DMS153 treated with DMSO at 0.1 percent for 48 hours (cell line): ENCODE data around the gene EMC9.

Source experiments
- DNase-seq: peaks from one replicate; lab custom pipeline; 2025; ENCODE audit not compliant: unreplicated experiment; lab: John Stamatoyannopoulos, UW

Gene EMC9

DNA sequence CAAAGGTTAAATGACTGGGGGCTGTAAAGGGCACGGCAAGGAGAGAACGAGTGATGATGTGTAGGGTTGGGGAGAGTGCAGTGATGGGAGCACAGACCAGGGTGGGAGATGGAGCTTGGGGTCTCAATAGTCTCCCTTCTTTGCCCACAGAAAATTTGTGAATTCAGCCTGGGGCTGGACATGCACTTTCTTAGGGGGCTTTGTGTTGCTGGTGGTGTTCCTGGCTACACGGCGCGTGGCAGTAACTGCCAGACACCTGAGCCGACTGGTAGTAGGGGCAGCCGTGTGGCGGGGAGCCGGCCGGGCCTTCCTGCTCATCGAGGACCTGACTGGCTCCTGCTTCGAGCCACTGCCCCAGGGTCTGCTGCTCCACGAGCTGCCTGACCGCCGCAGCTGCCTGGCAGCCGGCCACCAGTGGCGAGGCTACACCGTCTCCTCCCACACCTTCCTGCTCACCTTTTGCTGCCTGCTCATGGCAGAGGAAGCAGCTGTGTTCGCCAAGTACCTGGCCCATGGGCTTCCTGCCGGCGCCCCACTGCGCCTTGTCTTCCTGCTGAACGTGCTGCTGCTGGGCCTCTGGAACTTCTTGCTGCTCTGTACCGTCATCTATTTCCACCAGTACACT lies 9.2 kb downstream of the EMC9 start:
- DNase-seq: peak; percentile 62

DNA sequence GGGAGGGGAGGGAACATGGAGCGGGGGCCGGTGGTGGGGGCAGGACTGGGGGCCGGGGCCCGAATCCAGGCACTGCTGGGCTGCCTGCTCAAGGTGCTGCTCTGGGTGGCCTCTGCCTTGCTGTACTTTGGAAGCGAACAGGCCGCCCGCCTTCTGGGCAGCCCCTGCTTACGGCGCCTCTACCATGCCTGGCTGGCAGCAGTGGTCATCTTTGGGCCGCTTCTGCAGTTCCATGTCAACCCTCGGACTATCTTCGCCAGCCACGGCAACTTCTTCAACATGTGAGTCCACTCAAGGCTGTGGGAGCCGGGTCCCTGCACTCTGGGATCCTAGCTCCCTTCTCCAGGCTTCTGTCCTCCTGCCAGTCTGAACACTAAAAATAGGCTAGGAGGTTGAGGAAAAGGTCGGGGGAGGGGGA lies 9.8 kb downstream of the EMC9 start:
- DNase-seq: no peak

DNA sequence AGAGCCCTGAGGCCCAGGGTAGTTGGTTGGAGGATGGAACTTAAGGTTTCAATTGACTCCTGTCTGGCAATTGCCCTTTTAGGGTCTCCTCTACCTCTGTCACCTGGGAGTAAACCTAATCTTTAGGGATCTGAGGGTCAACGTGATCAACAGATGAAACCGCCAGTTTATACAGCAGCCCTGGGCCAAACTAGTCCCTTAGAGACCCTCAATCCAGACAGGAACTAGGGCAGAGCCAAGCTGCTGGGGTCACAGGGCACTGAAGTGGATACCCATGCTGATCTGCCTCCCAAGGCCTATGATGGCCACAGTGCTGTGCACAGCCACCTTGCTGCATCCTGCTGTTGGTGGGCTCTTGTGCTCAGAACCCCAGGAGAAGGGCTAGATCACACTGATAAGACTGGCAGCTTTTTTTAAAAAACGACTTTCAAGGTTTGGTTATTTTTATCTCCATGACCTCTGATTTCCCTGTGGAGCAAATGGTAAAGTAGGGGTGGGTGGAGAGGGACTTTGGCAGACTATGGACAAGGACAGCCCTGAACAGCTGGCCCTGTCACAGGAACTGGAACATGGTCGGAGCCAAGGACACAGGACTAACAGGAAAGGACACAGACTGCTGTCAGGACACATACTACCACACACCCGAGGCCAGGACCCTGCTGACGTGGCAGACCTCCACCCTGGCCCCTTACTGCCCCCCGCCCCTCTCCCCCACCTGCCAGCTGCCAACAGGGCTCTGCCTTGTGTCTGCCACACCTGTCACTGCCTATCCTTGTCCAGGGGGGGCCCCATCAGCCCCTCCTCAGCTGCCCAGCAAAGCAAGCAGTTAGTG lies 10.5 kb downstream of the EMC9 start:
- no peak for DNase-seq

DNA sequence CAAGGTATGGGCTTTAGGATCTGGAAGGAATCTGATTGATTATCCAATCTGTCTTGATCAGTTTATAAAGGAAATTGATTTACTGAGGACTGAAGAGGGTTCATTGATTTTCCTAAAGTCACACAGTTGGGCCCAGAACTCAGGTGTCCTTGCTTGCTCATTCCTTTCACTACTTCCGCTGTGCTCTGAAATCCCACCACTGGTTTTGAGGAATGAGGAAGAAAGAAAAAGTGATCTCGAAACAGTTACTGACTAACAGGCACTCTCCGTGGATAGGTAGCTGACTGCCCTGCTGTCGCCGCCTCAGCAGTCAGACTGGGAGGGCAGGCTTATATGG lies 11.0 kb downstream of the EMC9 start, which contains the start of gene FITM1:
Gene FITM1, plus strand, starts transcription at position 280 of the 337 bp plus-strand sequence. CDS start 905 bp downstream, outside the sequence.
- DNase-seq: no peak

DNA sequence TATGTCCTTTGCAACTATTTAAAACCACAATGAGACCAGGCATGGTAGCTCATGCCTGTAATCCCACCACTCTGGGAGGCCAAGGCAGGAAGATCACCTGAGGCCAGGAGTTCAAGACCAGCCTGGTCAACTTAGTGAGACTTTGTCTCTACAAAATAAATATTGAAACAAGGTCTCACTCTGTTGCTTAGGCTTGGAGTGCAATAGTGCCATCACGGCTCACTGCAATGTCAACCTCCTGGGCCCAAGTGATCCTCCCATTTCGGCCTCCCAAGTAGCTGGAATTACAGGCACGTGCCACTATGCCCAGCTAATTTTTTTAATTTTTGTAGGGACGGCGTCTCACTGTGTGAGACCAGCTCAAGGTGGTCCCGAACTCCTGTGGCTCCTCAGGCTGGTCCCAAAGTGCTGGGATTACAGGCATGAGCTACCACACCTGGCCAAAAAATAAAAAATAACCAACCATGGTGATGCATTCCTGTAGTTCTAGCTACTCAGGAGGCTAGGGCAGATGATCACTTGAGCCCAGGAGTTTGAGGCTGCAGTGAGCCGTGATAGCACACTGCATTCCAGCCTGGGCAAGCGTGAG lies 11.9 kb downstream of the EMC9 start:
- no peak for DNase-seq

DNA sequence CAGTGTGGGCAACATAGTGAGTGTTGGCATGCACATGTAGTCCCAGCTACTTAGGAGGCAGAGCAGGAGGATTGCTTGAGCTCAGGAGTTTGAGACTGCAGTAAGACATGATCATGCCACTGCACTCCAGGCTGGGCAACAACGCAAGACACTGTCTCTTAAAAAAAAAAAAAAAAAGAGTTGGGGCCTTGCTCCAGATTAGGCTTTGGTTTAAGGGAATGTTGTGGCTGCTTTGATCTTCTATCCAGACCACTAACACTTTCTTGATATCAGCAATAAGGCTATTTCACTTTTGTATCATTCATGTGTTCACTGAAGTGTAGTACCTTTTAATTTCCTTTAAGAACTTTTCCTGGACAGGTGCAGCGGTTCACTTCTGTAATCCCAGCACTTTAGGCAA lies 13.7 kb downstream of the EMC9 start:
- DNase-seq: no peak

DNA sequence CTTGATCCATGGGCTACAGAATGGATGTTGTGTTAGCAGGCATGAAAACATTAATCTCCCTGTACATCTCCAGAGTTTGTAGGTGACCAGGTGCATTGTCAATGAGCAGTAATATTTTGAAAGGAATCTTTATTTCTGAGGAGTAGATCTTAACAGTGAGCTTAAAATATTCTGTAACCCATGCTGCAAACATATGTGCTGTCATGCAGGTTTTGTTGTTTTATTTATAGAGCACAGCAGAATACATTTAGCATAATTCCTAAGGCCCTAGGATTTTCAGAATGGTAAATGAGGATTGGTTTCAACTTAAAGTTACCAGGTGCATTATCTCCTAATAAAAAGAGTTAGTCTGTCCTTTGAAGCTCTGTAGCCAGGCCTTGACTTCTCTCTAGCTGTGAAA lies 14.5 kb downstream of the EMC9 start:
- no peak for DNase-seq

DNA sequence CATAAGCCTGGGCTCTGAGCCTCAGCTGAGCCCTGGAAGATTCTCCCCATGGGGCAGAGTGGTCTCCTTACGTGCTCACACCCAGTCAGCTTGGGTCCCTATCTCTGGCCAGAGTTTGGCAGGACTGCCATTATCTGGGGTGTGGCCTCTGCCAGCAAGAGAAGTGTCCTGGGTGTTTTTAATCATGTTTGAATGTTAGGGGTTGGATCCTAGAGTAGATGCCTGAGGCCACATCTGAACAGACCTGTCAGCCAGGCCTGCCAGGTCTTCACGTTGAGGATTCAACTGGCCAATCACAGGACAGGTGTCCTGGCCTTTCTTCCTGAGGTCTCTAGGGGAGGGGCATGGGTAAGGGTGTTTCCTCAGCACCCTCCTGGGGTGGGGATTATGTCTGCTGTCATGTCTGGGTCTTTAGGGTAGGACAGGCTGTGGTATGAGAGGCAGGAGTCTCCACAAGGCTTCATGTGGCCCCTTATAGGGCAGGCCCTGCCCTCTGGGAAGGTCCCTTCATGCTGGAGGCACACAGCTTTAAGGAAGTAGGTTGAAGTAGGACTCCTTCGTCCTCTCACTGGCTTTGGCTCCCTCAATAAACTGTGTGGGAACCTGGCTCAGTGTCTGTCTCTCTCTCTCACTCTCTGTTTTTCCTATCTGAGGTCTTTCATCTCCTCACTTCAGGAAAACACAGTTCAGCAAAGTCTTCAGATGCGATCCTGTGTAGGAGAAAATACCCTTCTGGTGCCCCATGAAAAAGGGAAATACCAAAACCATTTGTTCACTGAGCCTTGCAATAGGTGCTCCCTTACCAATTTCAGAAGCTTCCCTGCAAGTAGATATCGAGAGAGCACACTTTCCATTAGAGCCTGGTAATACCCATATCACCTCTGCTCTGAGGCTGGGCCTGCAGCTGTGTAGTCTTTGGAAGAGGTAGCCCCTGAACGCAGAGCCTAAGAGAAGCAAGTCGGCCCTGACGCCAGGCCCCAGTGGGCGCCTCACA lies 17.7 kb downstream of the EMC9 start:
- DNase-seq: no peak

DNA sequence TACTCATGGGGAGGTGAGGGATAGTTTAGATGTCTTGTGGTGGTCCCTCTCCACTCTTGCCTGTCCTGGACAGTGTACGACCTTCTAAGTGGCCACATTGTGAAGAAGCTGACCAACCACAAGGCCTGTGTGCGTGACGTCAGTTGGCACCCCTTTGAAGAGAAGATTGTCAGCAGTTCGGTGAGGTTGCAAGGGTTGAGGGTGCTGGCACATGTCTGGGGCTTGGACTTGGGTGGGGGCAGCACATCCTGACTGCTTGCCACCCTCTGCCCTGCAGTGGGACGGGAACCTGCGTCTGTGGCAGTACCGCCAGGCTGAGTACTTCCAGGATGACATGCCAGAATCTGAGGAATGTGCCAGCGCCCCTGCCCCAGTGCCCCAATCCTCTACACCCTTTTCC lies 18.5 kb downstream of the EMC9 start:
- DNase-seq: no peak

DNA sequence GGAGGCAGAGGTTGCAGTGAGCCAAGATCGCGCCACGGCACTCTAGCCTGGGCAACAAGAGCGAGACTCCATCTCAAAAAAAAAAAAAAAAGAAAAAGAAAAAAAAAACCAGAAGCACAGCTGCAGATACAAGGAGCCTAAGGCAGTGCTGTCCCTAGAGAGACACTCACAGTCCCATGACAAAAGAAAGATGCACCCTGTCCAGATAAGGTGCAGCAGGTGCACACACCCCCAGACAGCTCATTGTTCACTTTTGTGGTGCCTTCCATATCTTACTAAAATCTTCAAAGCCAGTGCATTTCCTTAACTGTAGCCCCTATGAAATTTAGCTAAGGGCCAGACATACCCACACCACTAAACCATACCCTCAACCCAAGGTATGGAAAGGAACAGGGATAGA lies 19.0 kb downstream of the EMC9 start:
- no peak for DNase-seq

DNA sequence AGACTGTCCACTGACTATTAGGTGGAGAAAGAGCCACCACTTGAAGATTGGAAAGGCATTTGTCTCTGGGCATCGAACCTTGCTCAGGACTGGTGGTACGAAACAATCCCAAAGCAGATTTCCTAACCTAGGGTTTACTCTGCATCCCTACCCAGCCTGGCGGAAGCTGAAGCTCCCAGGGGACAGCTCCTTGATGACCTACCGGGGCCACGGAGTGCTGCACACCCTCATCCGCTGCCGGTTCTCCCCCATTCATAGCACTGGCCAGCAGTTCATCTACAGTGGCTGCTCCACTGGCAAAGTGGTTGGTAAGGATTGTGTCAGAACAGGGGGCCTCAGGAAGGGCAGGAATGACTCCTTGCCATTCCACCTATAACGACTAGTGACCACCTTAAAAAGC lies 20.2 kb downstream of the EMC9 start:
- DNase-seq: no peak

DNA sequence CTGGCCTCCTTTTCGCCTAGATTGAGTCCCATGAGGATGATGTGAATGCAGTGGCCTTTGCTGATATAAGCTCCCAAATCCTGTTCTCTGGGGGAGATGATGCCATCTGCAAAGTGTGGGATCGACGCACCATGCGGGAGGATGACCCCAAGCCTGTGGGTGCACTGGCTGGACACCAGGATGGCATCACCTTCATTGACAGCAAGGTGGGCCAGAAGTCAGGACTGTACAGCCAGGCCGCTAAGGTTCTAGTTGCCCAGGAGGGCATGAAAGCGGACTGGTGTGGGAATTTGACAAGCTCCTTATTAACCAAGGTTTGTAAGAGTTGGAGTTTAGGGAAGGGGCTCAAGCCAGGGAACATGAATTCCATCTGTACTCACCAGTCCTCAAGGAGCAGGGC lies 21.7 kb downstream of the EMC9 start:
- no peak for DNase-seq

DNA sequence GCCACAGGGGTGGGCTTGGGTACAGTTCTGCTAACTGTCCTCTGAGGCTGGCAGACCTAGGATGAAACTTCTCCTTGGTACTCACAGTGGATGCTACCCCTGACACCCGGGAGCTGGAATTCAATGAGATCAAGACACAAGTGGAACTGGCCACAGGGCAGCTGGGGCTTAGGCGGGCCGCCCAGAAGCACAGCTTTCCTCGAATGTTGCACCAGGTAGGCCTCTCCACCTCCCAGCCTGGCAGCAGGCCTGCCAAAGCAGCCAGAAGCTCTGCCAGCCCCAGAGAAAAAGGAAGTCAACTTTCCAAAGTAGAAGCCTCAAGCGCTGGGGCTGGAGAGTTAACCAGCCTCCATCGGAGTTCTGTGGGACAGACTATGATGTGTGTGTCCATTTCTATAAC lies 24.2 kb downstream of the EMC9 start:
- DNase-seq: no peak

DNA sequence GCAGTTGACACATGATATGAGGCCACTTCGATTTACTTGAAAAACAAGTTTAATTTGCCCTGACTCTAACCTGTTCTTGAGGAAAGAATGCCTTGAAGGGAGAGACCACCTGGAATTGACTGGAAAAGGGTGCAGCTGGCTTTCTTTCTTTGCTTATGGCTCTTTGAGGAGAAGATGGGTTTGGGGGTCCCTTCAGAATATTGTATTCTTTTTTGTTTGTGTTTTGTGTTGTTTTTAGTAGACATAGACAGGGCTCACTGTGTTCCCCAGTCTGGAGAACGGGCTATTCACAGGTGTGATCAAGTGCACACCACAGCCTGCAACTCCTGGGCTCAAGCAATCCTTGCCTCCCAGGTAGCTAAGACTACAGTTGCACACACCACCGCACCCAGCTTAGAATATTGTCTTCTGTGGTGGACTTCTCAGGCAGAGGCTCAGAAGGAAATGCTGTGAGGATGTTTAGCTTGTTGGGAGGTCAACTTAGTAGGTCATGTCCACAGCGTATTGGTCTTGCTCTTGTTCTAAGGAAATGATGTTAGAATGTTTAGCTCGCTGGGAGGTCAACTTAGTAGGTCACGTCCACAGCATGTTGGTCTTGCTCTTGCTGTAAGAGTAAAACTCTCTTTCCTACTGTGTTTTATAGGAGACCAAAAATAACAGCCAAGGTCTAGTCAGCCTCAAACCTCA lies 25.1 kb downstream of the EMC9 start:
- no peak for DNase-seq

DNA sequence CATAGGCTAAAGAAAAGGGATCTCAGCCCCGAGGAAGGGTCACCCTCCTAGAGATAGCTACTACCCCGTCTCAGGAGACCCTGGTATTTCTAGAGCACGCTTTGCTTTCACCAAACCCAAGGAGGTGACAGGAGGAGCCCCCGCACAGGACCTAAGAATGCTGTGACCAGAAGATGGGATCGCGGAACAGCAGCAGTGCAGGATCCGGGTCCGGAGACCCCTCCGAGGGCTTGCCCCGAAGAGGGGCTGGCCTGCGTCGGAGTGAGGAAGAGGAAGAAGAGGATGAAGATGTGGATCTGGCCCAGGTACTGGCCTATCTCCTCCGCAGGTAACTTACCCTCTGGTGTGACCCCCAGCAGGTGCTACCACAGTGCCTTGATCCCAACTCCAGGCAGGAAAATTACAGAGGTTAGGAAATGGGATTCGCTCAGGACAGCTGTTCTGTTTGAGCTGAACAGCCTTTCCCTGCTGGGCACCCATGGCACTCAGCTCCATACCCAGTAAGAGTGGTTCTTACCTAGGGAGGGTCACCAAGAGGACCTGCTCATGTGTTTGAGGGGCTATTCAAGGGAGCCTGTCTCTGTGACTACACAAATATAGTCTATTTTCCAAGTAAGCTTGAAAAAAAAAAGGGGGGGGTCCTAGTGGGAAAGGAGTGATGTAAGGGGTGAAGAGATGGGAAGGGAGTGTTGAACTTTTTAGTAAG lies 25.8 kb downstream of the EMC9 start:
- no peak for DNase-seq

DNA sequence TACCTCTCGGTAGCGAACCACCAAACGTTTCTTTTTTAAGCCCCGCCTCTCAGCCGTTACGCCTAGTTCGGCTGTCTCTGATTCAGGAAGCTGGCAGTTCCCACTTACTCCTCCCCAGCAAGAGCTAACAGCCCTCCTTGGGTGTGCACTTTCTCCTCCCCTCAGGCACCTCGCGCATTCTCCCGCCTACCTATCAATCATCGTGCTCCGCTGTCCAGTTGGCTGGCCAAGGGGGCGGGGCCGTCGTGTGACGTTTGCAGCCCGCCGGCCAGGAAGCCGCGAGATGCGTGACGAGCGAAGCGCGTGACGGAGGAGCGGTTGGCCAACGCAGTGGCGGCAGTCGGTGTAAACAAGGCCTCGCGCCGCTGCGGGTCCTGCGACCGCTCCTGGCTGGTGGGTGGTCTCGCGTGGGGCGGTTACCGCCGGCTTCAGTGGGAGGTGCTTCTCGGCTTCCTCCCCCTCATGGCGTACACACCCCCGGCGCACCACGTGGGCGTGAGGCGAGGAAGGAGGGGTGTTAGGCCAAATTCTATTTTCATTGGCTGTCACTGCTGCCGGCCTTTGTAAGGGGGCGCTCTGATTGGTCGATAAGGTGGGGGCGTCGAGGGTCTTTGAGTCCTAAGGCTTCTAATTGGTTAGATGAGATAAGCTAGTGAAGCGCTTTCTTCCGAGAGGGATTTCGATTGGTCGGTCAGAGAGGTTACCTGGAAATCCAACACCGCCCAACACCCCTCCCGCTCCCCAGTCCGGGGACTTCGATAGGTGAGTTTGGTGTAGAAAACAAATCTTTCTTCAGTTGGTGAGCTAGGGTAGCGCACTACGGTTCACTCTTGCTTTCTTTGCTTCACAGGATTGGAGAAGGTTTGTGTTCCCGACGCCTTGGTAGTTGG lies 26.6 kb downstream of the EMC9 start, which contains the start of the genes DCAF11 and NRL:
Gene DCAF11, plus strand, starts transcription at position 246 of the 890 bp plus-strand sequence. CDS start 818 bp downstream, outside the sequence.
Gene NRL, minus strand, starts transcription at position 418 of the 890 bp plus-strand sequence. CDS start 32,101 bp downstream, outside the sequence.
- DNase-seq: peak; percentile 98

DNA sequence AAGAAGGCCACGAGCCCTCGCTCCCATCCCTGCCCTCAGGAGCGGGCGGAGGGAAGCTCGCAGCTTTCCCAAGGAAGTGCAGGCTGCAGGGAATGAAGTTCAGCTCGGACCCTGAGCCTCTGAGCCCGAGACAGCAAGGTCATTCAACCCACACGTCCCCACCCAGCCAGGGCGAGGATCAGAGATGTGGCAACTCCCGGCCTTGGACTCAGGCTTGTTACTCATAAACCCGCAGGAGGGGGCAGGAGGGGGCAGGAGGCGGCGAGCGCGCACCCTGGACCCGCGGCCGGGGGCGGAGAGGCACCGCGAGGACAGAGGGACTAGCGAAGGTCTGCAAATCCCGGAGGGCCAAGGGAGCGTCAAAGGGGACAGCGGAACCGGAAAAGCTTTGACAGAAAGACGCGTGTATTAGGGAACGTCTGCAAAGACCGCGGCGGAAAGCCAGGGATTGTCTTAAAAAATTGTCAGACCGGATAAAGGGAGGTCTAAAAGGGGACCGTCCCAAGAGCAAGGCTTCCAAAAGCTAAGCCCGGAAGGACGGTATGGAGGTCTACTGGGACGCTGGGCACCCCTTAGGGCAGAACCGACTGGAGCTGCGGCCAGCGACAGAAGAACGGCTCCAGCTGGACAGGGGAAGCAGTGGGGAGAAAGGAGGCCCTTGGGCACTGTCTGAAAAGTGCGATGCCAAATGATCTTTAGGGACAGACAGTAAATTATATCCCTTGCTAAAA lies 27.4 kb downstream of the EMC9 start:
- peak; percentile 74 for DNase-seq

DNA sequence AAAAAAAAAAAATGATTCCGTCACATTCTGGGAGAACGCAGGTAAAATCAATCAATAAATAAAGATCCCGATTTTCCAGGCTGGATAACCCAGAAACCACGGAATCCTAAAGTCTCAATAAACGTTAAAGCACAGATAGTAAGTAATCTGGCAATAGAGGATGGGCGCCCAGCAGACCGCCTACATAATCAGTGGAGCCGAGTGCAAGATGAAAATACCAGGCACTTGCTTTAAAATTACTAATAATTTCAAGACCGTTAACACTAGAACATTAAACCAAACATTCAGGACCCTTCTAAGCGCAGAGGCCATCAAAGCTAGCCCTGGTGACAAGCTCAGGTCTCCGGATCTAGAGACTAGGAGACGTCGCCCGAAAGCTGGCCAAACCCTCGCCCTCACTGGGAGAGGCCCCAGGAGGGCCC lies 28.0 kb downstream of the EMC9 start:
- DNase-seq: no peak
